ENCODE results near the gene LCP2.

GRCh38 chr5:170273968-170274710 is 23.4 kb downstream of the LCP2 start:
- TF ChIP-seq EZH2 (IDR thresholded peaks at IDR 0.05; ENCODE audit: insufficient read depth, low read length) (no peak), CTCF (IDR thresholded peaks at IDR 0.05; ENCODE audit: insufficient read depth, low read depth, low read length) (no peak)
